H1 (cell line): ENCODE results near the gene KCNIP2. TPM values are rescaled to one million over a fixed set of nuclear protein-coding genes. Genes with fewer than 3 reads are reported as not detected.

Experiments
- BRCA1 ChIP-seq: IDR thresholded peaks from 2 replicates; pipeline ENCODE4 v1.6.1; 2012; ENCODE audit warnings: low read depth, low read length, improper control_type of control experiment
- EGR1 ChIP-seq: IDR thresholded peaks from 2 replicates; pipeline ENCODE4 v1.6.1; 2011; ENCODE audit warnings: low read depth, low read length, borderline replicate concordance
- GABPA ChIP-seq: IDR thresholded peaks from 2 replicates; pipeline ENCODE4 v1.6.1; 2011; ENCODE audit warnings: mild to moderate bottlenecking, low read length, moderate library complexity, borderline replicate concordance; ENCODE audit not compliant: insufficient read depth
- HDAC2 ChIP-seq, 2 experiments: fragments of 300-600 bp in 1 of 2; sonication (generic) in 1 of 2; IDR thresholded peaks; 2 replicates each; pipeline ENCODE4 v1.6.1; 2011 to 2012; ENCODE audit warnings: low read depth in 2 of 2, low read length in 2 of 2, mild to moderate bottlenecking in 2 of 2, moderate library complexity in 2 of 2, borderline replicate concordance in 1 of 2, inconsistent platforms in 1 of 2
- MAFK ChIP-seq: IDR thresholded peaks from 2 replicates; pipeline ENCODE4 v1.6.1; 2012; ENCODE audit warnings: low read depth, mild to moderate bottlenecking, improper control_type of control experiment, low read length
- NRF1 ChIP-seq: IDR thresholded peaks from 2 replicates; pipeline ENCODE4 v1.6.1; 2011; ENCODE audit warnings: mild to moderate bottlenecking, low read depth, low read length, improper control_type of control experiment
- POU5F1 ChIP-seq: IDR thresholded peaks from 2 replicates; pipeline ENCODE4 v1.6.1; 2011; ENCODE audit warnings: low read depth, mild to moderate bottlenecking, low read length, moderate library complexity
- RXRA ChIP-seq: IDR thresholded peaks from 2 replicates; pipeline ENCODE4 v1.6.1; 2011; ENCODE audit warnings: low read depth, mild to moderate bottlenecking, low read length, moderate library complexity; ENCODE audit not compliant: insufficient read depth
- SAP30 ChIP-seq: fragments of 300-600 bp; sonication (generic); IDR thresholded peaks from 2 replicates; pipeline ENCODE4 v1.7.1; 2012; ENCODE audit warnings: low read length, moderate library complexity, mild to moderate bottlenecking, inconsistent platforms; ENCODE audit not compliant: insufficient read depth, insufficient replicate concordance
- SIRT6 ChIP-seq: IDR thresholded peaks from one replicate; pipeline ENCODE4 v1.7.1; 2012; ENCODE audit warnings: low read length, inconsistent platforms
- TAF7 ChIP-seq: optimal IDR thresholded peaks from 2 replicates; pipeline ENCODE3; 2011; ENCODE audit warnings: low read depth, mild to moderate bottlenecking, inconsistent platforms, low read length, moderate library complexity, borderline replicate concordance
- TCF12 ChIP-seq: IDR thresholded peaks from 2 replicates; pipeline ENCODE4 v1.6.1; 2011; ENCODE audit warnings: low read depth, mild to moderate bottlenecking, low read length
- polyA plus RNA-seq, 7 experiments: library from polyadenylated mRNA; depleted of rRNA in 3 of 7; stranded (reverse) in 5 of 7; unstranded in 2 of 7; fragments of >200 nt in 5 of 7; fragments of 200-250 nt in 2 of 7; gene quantifications; 1 replicate in 5 of 7; 2 replicates in 1 of 7; 4 replicates in 1 of 7; pipeline versions ENCODE4 v1.2.1 to v1.2.3, GENCODE V29; 2011 to 2013; ENCODE audit warnings: missing spikeins in 2 of 7, mixed read lengths in 2 of 7
- total RNA-seq: library from RNA; stranded (reverse); fragmentation: NEBNext Ultra II Directional; extraction: Animal tissue kit (Norgen Biotek cat#: 25700); gene quantifications from 2 replicates; pipeline ENCODE4 v1.2.1, GENCODE V29; 2021
- TF ChIP-seq, protein P1 (sequence below): IDR thresholded peaks from 2 replicates; pipeline ENCODE4 v1.6.1; 2011; ENCODE audit warnings: low read depth, mild to moderate bottlenecking, low read length; ENCODE audit not compliant: insufficient read depth
- TF ChIP-seq, protein P2 (sequence below): IDR thresholded peaks from 2 replicates; pipeline ENCODE4 v1.6.1; 2012; ENCODE audit warnings: inconsistent platforms

Gene KCNIP2
- total and polyA plus RNA-seq, 2 of the 8 experiments (the other 6 are each of a cell fraction or from before 2014, with no cell fraction given) = 2.7 to 6.0 TPM

DNA sequence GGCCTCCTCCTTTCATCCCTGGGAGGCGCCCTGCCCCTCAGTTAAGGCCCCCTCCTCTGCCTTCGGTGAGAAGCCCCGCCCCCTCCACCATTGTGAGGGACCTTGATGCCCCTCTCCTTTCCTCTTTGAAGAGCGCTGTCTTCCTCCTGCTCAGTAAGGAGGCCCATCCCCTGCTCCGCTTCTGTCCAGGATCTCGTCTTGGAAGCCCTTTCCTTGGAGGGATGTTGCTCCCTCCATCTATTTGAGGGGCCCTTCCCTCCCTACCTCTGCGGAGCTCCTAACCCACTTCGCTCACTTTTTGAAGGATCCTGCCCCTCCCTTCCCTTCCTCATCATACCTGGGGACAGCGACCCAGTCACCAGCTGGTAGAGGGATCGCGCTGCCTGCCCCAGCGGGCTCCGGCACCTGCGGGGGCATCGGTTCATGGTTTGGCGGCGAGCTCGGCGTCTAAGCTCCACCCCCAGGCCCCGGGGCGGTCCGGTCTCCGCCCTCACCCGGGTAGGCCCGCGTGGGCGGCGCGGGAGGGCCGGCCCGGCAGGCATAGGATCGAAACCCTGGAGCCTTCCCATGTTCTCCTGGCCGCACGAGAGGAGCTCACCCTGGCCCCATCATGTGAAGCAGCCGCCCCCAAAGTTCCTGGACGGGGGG lies 4.1 kb downstream of the KCNIP2 start (continued):
- no peak for TF ChIP-seq GABPA
- no peak for TF ChIP-seq RXRA
- TF ChIP-seq, protein P1, sequence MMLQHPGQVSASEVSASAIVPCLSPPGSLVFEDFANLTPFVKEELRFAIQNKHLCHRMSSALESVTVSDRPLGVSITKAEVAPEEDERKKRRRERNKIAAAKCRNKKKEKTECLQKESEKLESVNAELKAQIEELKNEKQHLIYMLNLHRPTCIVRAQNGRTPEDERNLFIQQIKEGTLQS = no peak
- TF ChIP-seq TCF12 = no peak
- TF ChIP-seq, protein P2, sequence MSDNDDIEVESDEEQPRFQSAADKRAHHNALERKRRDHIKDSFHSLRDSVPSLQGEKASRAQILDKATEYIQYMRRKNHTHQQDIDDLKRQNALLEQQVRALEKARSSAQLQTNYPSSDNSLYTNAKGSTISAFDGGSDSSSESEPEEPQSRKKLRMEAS = no peak
- no peak for TF ChIP-seq SIRT6
- TF ChIP-seq POU5F1 = no peak
- no peak for TF ChIP-seq NRF1
- TF ChIP-seq BRCA1 = no peak
- TF ChIP-seq EGR1 = peak; percentile 96
- TF ChIP-seq SAP30 = peak; percentile 37
- 0 out of 4 replicates have a peak, but pooled peaks of 1 of the 2 experiments have one; percentile 62 for TF ChIP-seq HDAC2 (IDR thresholded peaks at IDR 0.05; ENCODE audit: borderline replicate concordance in 1 of 2, low read depth in 2 of 2, low read length in 2 of 2)
- TF ChIP-seq TAF7 = no peak
- no peak for TF ChIP-seq MAFK
